IPS-NIHi7 (cell line): Measurements from ENCODE around the gene HDAC5.
"Not testable (repeated sequence)": the region's sequence is repeated elsewhere in the genome, so short reads cannot be mapped to it uniquely, and the experiment has no call there.

Experiments
- DNase-seq: peaks from one replicate; pipeline ENCODE4 v3.0.0; 2012; ENCODE audit warnings: mixed read lengths; ENCODE audit errors: extremely low spot score

Gene HDAC5

GRCh38 chr17:44111777-44112176 is 11.7 kb downstream of the HDAC5 start:
- DNase-seq: no peak

GRCh38 chr17:44110823-44111633 is 12.4 kb downstream of the HDAC5 start:
- peak; percentile 89 for DNase-seq

- no peak for DNase-seq
Measured at GRCh38 chr17:44110011-44110686, 13.3 kb downstream of the HDAC5 start.

GRCh38 chr17:44109312-44109630 is 14.2 kb downstream of the HDAC5 start:
- no peak for DNase-seq

- DNase-seq: peak; percentile 38
Measured at GRCh38 chr17:44108440-44109311, 14.8 kb downstream of the HDAC5 start.

- no peak for DNase-seq
Measured at GRCh38 chr17:44106801-44107200, 16.6 kb downstream of the HDAC5 start.

GRCh38 chr17:44105941-44106340 is 17.5 kb downstream of the HDAC5 start:
- no peak for DNase-seq

- no peak for DNase-seq
Measured at GRCh38 chr17:44105483-44105882, 18.0 kb downstream of the HDAC5 start.

- DNase-seq: no peak
Measured at GRCh38 chr17:44102849-44103622, 20.4 kb downstream of the HDAC5 start.

GRCh38 chr17:44101858-44102257 is 21.6 kb downstream of the HDAC5 start:
- not testable (repeated sequence) for DNase-seq

- DNase-seq: no peak
Measured at GRCh38 chr17:44097110-44097958, 26.1 kb downstream of the HDAC5 start.

- DNase-seq: peak; percentile 81
Measured at GRCh38 chr17:44095647-44096496, 27.6 kb downstream of the HDAC5 start.

- DNase-seq: no peak
Measured at GRCh38 chr17:44095388-44095646, 28.1 kb downstream of the HDAC5 start.

- no peak for DNase-seq
Measured at GRCh38 chr17:44094701-44095387, 28.6 kb downstream of the HDAC5 start.

GRCh38 chr17:44093231-44093900 is 30.1 kb downstream of the HDAC5 start:
- no peak for DNase-seq

- no peak for DNase-seq
Measured at GRCh38 chr17:44092051-44092450, 31.4 kb downstream of the HDAC5 start.

- DNase-seq: no peak
Measured at GRCh38 chr17:44091200-44091997, 32.0 kb downstream of the HDAC5 start.

GRCh38 chr17:44088254-44088653 is 35.2 kb downstream of the HDAC5 start:
- DNase-seq: no peak
